ENCODE data around the gene IP6K3.

The IP6K3 gene

DNA sequence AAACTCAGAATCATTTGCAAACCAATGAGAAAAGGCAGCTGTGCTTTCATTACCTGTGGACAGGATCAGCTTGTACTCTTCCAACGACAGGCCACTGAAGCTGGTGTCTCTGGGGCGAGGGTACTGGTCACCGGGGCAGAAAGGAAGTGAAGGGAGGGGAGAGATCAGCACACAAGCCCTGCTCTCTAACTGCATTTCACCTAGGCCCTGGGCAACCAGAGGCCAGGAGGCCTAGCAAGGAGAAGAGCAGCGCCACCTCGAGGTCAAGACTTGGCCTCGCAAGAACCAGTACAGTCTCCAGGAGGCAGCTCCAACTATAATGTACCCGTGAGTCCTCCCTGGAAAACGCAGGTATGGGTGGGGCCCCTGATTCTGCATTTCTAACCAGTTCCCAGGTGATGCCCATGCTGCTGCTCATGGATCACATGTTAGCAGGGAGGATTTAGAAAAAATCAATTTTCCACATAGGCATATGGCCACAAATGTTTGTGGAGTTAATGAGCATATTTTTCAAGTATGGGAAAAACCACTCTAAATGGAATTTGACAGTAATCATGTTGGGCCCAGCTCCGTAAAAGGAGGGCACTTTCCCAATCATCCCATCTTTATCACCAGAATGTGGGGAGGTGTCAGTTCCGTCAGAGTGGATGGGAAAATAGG lies 46.2 kb downstream of the IP6K3 start:
- DNase-seq: no peak

DNA sequence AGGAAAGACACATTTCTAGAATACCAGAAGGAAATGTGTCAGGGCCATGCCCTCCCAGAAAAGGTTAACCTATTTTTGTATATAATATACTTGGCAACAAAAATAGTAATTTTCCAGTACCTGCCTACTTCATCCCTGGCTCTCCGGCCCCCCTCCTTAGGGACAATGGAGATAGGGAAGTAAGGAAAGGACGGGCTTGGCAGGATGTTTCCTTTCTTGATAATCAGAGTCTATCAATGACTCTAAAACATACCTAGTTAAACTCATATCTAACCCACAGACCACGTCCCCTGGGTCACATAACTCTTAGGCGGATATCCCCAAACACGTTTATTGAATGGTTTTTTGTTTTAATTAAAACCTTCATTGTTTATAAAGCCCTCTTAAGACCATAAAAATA lies 47.0 kb downstream of the IP6K3 start:
- no peak for DNase-seq

DNA sequence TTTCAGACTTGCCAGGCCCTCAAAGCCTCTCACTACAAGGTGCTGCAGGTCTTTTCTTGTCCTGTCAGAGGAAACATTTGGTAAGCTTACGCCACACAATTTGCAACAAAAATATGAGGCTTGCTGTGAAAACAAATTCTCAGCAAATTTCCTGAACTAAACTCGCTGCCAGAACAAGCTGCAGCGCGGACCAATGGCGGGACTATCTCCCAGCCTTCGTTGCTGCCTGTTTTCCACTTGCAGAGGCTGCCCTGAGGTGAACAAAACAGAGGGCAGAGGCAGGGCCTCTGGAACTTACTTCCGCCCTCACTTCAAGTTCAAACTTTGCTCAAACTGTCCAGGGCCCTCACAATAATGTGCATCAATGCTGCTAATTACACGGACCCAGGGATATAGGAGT lies 47.6 kb downstream of the IP6K3 start:
- DNase-seq: no peak

DNA sequence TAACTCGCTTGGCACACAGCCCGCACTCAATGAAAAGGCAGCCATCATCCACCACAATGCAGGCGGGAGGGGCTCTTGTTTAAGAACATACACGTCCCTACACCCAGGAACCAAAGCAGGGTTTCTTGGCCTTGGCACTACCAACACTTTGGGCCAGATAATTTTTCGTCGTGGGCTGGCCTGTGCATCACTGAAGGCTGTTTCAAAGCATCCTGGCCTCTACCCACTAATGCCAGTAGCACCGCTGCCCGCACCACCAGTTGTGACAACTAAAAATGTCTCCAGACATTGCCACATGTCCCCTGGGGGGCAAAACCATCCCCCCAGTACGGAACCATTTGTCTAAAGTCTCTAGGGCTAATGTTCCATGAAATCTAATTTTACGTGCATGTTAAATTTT lies 48.2 kb downstream of the IP6K3 start:
- no peak for DNase-seq

DNA sequence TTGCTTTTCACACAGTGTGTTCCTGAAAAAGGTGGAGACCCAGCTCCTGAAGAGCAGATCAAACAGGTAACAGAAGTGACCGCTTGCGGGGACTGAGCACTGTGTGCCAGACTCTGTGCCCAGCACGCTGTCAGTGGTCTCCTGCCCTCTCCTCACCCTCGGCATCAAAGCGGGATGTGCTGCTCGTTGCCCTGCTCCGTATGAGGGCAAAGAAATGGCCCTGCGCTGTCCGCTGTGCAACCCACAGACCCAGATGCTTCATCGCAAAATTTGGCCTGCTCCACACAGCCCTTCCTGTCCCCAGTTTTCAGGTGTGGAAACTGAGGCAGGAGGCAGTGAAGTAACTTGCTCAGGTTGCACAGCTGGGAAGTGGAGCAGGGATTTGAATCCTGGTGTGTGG lies 48.9 kb downstream of the IP6K3 start:
- no peak for DNase-seq

DNA sequence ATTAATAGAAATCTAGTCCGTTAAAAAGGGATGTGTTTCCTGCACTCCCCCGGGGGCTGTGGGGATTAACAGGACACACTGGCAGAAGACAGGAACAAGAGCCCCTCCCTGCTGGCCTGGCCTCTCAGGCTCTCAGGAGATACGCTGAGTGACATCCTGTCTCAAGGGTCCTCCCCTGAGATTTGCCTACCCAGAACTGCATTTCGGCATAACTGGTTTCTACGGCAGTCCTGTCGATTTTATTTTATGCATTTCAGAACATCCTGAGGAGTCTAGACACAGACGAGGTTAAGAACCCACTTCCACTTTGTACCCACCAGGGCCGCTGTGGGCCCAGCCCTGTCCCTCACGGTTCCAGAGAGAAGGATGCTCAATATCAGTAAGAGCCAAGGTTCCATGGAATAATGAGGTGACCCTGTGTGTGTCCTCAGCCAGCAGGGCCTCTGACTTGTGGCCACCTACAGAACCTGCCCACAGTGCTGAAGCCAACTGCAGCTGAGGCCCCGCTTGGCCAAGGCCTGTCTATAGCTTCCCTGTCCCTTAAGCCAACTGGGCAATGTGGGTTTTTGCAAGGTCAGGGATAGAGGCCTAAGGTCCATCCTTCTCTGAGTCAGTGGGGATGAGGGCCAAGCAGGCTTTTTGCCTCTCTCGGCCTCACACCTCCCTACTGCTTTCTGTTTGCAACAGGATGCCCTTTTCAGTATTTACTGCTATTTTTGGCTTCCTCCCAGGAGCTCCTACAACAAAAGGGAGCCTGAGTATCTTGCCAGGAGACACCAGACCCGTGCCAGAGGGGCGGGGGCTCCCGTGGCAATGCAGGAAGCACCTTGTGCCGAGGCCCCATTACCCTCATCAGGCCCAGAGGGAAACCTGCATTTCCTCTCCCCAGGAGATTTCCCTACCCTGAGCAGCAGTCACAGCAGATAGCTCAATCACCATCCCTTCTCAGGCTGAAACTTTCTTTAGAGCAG lies 49.9 kb downstream of the IP6K3 start:
- no peak for DNase-seq

DNA sequence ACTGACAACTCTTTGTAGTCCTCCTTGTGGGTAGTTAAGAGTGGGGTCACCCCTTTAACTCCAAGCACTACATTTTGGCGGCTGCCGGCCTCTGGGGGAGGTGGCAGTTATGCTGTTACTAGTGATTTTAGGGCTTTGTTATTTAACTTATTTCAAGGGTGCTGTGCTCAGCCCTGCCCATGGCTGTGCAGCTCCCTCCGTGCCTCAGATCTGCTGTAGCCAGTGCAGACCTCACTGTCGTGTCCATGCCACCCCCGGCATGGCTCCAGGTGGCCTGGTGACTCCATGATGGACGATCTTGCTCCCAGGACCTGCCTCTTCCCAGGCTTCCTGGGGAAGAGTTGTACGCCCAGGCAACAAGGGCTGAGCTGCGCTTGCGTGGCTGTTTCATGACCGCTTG lies 50.6 kb downstream of the IP6K3 start:
- no peak for DNase-seq

DNA sequence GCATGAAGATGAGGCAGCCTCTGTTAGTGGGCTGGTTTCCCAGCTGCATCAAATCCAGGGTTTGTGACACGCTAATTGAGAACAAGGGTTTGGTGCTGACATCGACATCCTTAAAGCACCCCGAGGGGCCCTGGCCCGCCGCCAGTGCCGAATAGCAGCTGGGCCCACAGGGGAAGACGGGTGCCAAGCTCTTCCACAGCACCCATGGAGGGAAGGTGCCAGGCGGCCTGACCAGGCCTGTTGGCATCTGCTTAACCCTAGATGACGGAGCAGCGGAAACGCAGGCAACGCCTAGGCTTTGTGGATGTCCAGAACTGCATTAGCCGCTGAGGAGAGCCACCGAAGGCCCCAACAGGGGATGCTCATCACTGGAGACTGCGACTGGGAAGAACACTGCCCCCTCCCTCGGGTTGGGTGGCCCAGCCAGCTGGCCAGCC lies 51.2 kb downstream of the IP6K3 start:
- DNase-seq: no peak

DNA sequence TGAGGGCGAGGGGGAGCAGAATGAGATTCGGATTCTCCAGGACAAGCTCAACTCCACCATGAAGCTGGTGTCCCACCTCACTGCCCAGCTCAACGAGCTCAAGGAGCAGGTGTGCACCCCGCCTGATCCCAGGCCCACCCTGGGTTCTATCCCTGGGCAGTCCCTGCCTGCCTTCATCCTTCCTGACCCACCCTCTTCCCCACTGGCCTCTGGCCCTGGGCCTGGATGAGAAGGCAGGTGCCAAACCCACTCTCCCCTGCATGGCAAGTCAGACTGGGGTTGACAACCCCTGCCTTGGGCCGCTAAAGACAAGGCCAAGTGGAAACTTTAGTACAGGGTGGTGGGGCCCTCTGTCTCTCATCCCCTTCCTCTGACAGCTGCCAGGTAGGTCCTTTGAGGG lies 51.7 kb downstream of the IP6K3 start:
- no peak for DNase-seq

DNA sequence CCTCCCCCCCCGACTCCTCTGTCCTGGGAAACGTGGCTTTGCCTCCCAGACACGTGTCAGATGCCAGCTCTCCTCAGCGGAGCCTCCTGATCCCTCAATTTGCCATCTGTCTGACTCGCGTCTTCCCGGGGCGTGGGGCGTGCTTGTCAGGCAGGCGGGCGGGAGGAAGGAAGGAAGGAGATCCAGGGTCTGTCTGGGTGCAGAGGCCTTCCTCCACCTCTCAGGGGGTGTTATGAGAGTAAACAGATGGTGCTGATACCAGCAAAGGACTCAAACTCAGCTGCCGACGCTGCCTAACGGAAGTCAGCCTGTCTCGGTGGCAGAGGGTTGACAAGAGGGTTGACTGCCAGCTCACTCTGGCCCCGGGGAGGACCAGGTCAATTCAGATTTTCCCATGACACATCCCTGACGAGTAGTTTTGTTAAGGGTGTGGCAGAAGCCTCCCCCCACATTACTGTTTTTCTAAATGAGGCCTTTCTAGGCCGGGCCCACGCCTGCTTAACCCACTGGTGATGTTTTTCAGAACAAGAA lies 52.2 kb downstream of the IP6K3 start:
- DNase-seq: peak; percentile 25

DNA sequence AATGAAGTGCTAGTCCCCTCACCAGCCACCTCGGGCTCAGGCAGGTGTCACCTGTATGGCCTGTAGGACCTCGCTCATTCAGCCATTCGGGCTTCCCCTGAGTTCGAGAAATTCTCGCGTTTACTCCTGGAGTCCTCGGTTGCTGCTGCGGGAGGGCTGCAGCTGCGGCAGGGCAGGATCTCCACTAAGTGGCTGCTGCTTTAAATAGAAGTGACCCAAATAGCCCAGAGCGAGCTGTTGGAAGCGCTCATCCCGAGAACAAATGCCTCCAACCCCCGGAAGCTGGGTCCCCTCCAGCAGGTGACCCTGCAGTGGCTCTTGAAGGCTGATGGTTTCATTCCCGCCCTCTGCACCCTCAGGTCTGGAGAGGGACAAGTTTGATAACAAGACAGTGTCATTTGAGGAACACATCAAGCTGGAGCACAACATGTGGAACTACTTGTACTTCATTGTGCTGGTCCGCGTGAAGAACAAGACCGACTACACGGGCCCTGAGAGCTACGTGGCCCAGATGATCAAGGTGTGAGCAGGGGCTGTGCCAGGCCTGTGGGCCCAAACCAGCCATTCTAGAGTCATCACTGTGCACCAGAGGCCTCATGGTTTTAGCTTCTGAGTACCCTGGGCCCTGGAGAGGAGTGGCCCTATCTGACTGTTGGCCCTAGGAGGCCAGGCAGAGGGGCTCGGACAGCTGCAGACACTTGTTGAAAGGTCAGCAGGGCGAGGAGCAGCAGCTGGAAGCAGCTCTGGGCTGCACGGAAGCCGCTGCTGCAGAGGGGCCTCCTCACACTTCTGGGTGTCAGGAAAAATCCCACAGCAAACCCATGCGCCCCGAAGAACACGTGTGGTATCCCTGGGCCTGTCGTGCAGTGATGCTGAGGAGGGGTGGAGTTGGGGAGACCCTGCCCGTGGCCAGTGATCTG lies 53.3 kb downstream of the IP6K3 start:
- DNase-seq: no peak

DNA sequence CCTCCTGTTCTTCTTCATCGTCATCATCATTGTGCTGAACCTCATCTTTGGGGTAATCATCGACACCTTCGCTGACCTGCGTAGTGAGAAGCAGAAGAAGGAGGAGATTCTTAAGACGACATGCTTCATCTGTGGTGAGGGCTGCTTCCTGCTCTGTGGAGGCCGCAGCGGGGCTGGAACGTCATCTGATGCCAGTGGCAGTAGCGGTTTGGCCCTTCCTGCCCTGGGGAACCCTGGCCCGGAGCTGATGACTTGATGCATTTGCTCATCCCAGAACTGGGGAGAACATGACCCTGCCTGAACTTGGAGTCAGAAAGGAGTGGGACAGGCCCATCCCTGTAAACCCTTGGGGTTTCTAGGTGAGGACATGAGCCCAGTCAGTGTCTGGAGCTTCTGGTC lies 53.9 kb downstream of the IP6K3 start:
- DNase-seq: peak; percentile 61

DNA sequence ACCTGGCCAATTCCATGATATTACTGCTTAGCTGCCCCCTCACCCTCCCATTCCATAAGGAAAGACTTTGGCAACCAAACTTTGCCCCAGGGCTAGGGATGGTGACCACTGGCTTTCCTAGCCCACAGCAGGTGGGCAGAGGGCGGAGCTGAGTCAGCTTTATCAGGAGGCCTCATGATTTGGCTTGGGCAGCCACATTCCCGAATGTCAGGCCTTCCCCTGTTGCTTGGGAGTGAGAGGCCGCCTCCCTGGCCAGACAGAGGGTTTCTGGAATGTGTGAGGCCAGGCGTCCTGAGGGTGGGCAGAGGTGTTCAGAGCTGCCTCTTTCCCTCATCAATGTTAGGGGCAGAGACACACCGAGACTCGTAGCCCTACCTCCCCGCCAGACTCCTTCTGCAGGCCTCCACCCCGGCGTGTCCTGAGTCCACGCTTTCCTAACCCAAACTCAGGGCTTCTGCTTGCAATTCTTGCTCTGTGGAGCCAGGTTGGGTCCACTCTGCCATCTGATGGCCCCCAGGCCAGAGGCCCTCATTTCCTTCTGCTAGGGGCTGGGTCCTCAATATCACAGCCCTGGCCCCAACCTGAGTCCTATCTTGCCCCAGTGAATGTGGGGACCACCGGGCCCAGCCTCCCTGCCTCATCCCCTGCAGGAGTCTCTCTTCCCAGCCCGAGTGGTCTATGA lies 54.5 kb downstream of the IP6K3 start:
- no peak for DNase-seq

DNA sequence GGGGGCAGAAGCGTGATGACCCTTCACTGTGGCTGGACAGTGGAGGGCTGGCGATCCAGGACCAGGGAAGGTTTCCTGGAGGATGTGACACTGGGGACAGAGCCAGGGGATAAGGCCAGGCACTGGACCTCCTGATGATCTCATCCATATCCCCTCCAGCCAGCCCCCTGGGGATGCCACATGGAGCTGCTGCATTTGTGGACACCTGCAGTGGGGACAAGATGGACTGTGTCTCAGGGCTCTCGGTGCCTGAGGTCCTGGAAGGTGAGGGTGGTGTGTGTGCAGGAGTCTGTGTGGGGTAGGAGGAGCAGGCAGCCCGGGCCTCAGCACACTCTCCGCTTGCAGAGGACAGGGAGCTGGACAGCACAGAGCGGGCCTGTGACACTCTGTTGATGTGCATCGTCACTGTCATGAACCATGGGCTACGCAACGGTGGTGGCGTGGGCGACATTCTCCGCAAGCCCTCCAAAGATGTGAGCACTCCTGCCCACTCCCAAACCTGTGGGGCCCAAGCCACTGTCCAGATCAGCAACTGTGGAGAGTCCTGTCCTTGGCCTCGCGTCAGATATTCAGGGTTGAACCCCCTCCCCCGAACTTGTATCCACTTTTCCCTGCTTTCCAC lies 55.1 kb downstream of the IP6K3 start:
- DNase-seq: no peak

DNA sequence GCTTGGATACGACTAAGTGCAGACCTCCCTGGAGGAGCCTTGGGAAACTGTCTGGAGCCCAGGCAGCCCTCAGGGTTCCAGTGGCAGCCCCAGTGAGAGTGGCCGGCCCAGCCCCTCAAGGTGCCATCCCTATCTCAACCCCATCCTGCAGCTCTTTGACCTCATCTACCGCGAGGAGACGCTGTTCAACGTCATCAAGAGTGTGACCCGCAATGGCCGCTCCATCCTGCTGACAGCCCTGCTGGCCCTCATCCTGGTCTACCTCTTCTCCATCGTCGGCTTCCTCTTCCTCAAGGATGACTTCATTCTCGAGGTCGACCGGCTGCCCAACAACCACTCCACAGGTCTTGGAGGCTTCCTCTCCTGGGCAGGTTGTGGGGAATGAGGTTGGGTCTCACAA lies 55.9 kb downstream of the IP6K3 start:
- DNase-seq: no peak

DNA sequence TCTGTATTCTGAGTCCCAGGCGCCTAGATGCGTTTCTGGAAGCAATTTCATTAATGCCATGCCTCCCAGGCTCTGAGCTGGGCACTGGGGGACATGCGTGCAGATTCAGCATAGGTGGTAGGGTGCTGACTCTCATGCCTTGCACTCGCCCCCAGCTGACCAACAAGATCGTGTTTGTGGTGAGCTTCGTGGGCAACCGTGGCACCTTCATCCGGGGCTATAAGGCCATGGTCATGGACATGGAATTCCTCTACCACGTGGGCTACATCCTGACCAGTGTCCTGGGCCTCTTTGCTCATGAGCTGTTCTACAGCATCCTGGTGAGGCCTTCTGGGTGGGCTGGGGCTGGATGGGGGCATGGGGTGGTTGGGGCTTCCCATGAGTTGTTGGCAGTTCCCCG lies 56.8 kb downstream of the IP6K3 start:
- DNase-seq: no peak

DNA sequence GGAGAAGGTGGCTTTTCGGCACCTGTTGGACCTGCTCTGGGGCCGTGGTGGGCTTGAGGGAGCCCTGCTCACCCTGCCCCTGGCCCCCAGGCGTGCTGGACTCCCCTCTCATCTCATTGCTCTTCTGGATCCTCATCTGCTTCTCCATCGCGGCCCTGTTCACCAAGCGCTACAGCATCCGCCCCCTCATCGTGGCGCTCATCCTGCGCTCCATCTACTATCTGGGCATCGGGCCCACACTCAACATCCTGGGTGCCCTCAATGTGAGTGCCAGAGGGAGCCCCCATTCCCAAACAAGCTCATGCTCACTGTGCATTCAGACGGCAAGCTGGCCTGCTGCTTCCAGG lies 57.6 kb downstream of the IP6K3 start:
- no peak for DNase-seq

DNA sequence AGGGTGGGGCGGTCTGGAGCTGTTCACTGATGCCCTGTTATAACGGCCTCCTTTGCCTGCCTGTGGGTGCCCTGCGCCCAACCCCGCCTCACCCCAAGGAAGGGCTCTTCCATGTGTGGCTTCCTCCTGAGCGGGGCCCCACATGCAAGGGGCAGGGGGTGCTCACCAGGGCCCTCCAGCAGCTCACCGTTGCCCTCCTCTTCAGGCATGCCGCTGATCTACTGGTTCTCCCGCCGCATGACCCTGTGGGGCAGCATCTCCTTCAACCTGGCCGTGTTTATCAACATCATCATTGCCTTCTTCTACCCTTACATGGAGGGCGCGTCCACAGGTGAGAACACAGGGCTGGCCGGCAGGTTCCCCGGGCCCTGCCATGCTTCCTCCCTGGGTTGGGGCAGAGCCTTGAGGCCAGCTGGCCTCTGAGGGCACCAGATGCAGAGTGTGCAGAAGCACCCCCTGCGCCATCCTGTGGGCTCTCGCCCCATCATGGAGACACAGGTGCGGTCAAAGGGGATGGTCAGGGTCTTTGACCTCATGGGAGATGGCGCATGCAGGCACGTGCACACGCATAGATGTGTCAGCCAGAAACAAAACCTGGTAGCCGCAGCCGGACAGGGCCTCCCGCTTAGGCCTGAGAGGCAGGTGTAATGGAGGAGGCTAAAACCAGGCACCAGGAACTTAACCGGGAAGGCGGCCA lies 58.1 kb downstream of the IP6K3 start:
- DNase-seq: no peak

DNA sequence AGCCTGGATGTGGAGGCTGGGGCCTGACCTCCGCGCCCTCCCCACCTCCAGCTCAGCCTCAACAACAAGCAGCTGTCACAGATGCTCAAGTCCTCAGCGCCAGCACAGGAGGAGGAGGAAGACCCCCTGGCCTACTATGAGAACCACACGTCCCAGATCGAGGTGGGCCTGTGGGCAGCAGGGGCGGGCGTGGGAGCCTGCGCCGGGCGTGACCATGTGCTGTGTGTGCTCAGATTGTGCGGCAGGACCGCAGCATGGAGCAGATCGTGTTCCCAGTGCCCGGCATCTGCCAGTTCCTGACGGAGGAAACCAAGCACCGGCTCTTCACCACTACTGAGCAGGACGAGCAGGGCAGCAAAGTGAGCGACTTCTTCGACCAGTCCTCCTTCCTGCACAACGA lies 58.7 kb downstream of the IP6K3 start:
- DNase-seq: no peak

DNA sequence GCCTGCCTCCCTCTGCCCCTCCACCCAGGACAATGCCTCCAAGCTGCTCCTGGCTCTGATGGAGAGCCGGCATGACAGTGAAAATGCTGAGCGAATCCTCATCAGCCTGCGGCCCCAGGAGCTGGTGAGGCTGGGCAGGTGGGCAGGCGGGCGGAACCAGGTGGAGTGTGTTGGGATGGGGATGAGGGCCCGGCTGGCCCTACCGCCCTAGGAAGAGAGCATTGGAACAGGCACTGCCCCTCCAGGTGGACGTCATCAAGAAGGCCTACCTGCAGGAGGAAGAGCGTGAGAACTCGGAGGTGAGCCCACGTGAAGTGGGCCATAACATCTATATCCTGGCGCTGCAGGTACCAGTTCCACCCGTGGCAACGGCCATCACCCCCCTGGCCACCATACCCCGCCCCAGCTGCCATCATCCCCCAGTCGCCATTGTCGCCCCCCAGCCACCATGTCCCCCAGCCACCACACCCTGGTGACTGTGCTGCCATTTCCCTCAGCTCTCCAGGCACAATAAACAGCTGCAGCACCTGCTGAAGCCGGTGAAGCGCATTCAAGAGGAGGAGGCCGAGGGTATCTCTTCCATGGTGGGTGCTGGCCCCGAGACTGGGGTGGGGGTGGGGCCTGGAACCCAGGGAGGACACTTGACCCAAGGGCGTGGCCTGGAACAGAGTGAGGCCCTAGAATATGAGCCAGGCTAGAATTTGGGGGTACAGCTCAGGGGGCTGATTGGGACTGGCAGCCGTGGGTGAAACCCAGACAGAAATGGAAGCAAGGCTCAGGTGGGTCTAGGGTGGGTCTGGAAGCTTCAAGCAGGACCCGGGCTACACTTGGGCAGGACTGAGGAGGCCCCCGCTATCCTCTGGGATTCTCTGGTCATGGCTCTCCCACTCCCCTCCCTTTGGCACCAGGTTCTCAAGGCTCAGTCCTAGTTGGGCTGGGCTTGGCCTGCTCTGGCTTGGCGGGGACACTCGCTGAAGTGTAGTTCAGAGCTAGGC lies 59.4 kb downstream of the IP6K3 start:
- no peak for DNase-seq

All from activated gamma-delta T cell (primary cell).